Activated CD4-positive, alpha-beta T cell treated with anti-CD3 and anti-CD28 coated beads for 1 hour (primary cell): ENCODE results near the gene CCDC186.

Experiments
- DNase-seq: peaks from one replicate; pipeline ENCODE4 v3.0.0-alpha.2; 2020

CCDC186 gene

GRCh38 chr10:114173921-114174694 is at the start of gene CCDC186:
Gene CCDC186, minus strand, starts transcription at chr10:114174203. Its CDS starts 10,935 bp downstream, at chr10:114163268.
- peak; percentile 97 for DNase-seq

GRCh38 chr10:114223066-114223465 is 49.1 kb upstream of the CCDC186 start:
- no peak for DNase-seq

- no peak for DNase-seq
Observed at GRCh38 chr10:114221235-114221634, 47.2 kb upstream of the CCDC186 start.

- no peak for DNase-seq
Observed at GRCh38 chr10:114220281-114220680, 46.3 kb upstream of the CCDC186 start.

GRCh38 chr10:114215033-114215432 is 41.0 kb upstream of the CCDC186 start:
- no peak for DNase-seq

GRCh38 chr10:114212153-114212552 is 38.1 kb upstream of the CCDC186 start:
- no peak for DNase-seq

GRCh38 chr10:114208351-114208750 is 34.3 kb upstream of the CCDC186 start:
- DNase-seq: no peak

GRCh38 chr10:114207349-114207748 is 33.3 kb upstream of the CCDC186 start:
- no peak for DNase-seq

- no peak for DNase-seq
Observed at GRCh38 chr10:114206902-114207301, 32.9 kb upstream of the CCDC186 start.

- no peak for DNase-seq
Observed at GRCh38 chr10:114202812-114203211, 28.8 kb upstream of the CCDC186 start.

GRCh38 chr10:114199239-114199638 is 25.2 kb upstream of the CCDC186 start:
- no peak for DNase-seq

GRCh38 chr10:114195079-114195478 is 21.1 kb upstream of the CCDC186 start:
- DNase-seq: no peak

GRCh38 chr10:114189700-114190099 is 15.7 kb upstream of the CCDC186 start:
- no peak for DNase-seq

GRCh38 chr10:114188900-114189299 is 14.9 kb upstream of the CCDC186 start:
- no peak for DNase-seq

GRCh38 chr10:114188001-114188400 is 14.0 kb upstream of the CCDC186 start:
- DNase-seq: no peak

- DNase-seq: no peak
Observed at GRCh38 chr10:114184276-114184675, 10.3 kb upstream of the CCDC186 start.

GRCh38 chr10:114183563-114183962 is 9.6 kb upstream of the CCDC186 start:
- DNase-seq: no peak

GRCh38 chr10:114181971-114182370 is 8.0 kb upstream of the CCDC186 start:
- no peak for DNase-seq

GRCh38 chr10:114180937-114181336 is 6.9 kb upstream of the CCDC186 start:
- no peak for DNase-seq

GRCh38 chr10:114179747-114180146 is 5.7 kb upstream of the CCDC186 start:
- no peak for DNase-seq

GRCh38 chr10:114179148-114179547 is 5.1 kb upstream of the CCDC186 start, which contains the start of gene TDRD1:
Gene TDRD1, plus strand, starts transcription at chr10:114179353. Its CDS starts 8,479 bp downstream, at chr10:114187832.
- no peak for DNase-seq

GRCh38 chr10:114176511-114176910 is 2.5 kb upstream of the CCDC186 start:
- no peak for DNase-seq

- no peak for DNase-seq
Observed at GRCh38 chr10:114175667-114176066, 1.7 kb upstream of the CCDC186 start.

GRCh38 chr10:114174695-114175188 is 739 bp upstream of the CCDC186 start:
- no peak for DNase-seq

- DNase-seq: no peak
Observed at GRCh38 chr10:114173603-114173920, 441 bp downstream of the CCDC186 start.
